HG03103 (cell line): Measurements from ENCODE around the gene CNFN.

Experiments used
- ATAC-seq: cut with Tn5 transposase; IDR thresholded peaks from one replicate; pipeline ENCODE4 v1.9.1; 2021; ENCODE audit warnings: low read depth; ENCODE audit not compliant: unreplicated experiment

Gene CNFN

DNA sequence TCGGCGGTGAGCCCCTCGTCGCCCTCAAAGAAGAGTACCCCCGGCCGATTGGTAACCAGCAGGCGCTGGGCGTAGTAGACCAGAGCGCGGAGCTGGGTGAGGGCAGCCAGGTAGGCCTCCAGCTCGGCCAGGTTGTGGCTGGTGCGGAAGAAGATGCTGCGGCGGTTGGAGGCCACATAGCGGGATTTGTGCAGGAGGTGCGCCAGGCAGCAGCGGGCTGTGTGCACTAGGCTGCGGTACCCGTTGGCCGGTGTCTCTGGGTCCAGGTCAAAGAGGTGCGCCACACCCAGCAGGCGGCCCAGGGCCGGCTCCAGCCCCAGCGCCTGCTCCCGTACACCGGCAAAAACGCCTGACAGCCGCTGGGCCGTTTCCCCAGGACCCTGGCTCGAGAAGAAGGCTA is 20.3 kb upstream of the CNFN start:
- no peak for ATAC-seq

DNA sequence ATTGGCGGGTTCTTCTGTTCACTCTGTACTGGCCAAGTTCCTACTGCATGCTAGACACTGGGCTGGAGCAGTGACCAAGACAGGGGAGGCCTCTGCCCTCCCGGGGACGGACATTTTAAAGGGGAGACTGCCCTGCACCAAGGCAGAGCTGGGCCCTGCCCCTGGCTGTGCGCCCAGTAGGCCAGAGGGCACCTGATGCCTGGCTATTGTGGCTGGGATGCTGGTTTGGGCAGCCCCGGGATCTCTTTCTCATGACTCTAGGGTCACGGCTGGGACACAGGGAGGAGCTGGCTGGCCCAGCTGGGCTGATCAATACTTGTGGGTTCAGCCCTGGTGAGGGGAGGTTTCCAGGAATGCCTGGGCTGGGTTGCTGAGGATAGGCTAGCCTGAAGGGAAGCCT is 19.4 kb upstream of the CNFN start:
- no peak for ATAC-seq

GRCh38 chr19:42407816-42408175 is 17.7 kb upstream of the CNFN start:
- no peak for ATAC-seq

DNA sequence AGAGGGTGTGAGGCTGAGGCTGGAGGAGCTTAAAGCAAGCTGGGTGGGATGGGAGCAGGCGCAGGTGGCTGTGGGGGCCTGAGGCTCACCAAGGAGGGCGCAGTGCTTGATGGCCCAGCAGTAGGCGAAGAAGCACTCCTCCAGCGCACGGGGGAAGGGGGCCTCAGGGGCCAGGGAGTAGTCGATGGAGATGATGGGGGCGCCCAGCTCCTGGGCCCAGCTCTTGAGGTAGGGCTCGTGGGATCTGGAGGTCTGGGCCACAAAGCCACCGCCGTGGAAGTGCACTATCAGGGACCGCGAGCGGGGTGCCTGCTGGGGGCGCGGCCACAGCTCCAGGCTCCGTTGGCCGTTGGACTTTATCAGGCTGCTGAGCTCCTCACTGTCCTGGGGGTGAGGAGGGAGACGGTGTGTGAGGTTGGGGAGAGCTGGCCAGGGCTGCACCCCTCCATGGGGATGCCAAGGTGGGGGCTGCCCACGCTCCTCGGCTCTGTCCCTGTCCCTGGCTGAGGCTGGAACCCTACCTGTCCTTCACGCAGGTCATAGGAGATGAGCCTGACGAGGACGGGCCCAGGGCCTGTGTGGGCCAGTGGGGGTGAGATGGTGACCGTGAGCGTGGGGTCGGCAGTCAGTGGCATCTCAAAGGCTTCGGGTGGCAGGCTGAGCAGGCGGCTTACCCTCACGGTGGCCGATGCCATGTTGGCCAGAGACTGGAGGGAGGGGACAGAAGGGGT is 17.2 kb upstream of the CNFN start:
- no peak for ATAC-seq

GRCh38 chr19:42406111-42406510 is 16.0 kb upstream of the CNFN start:
- ATAC-seq: no peak

DNA sequence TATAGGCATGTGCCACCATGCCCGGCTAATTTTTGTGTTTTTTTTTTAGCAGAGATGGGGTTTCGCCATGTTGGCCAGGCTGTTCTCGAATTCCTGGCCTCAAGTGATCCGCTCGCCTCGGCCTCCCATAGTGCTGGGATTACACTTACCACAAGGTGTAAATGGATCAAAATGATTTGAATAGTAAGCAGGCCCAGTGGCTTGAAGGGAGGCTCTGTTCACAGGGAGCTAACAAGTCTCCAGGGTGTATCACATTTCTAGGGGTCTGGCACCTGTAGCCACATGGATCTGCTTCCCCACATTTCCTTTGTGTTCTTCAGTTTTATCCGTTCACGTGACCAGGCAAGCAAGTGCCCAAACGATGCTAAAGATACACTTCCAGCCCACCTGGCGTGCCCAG is 13.5 kb upstream of the CNFN start:
- ATAC-seq: no peak

DNA sequence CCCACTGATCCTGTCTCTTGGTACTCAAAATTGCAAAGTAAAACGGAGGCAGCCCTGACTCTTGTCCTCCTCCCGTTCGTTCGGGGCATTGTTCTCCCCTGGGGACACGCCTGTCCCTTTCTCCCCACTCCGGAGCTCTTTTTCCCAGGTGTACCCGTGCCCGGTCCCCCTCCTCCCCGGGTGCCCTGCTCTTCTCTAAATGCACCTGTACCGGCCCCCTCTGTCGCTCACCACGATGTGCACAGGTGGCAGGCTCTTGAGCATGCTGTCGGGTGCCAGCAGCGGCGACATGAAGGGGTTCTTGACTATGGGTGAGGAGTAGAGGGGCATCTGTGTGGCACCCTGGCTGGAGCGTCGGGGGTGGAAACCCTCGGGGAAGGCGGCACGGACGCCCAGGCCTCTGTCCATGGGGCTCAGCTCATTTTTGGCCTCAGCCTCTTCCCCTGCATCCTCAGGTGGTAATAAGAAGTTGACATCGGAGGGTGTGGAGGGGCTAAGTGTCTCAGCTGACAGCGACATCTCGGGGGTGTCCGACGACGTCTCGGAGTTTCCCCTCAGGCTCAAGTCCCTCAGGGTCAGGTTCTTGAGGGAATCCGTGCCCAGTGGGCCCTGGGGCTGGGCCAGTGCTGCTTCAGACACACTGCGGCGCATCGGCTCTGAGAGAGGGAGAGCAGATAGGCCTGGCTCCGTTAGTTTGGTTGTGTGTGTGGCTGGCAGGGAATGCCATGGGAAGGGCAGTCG is 12.4 kb upstream of the CNFN start:
- ATAC-seq: no peak

DNA sequence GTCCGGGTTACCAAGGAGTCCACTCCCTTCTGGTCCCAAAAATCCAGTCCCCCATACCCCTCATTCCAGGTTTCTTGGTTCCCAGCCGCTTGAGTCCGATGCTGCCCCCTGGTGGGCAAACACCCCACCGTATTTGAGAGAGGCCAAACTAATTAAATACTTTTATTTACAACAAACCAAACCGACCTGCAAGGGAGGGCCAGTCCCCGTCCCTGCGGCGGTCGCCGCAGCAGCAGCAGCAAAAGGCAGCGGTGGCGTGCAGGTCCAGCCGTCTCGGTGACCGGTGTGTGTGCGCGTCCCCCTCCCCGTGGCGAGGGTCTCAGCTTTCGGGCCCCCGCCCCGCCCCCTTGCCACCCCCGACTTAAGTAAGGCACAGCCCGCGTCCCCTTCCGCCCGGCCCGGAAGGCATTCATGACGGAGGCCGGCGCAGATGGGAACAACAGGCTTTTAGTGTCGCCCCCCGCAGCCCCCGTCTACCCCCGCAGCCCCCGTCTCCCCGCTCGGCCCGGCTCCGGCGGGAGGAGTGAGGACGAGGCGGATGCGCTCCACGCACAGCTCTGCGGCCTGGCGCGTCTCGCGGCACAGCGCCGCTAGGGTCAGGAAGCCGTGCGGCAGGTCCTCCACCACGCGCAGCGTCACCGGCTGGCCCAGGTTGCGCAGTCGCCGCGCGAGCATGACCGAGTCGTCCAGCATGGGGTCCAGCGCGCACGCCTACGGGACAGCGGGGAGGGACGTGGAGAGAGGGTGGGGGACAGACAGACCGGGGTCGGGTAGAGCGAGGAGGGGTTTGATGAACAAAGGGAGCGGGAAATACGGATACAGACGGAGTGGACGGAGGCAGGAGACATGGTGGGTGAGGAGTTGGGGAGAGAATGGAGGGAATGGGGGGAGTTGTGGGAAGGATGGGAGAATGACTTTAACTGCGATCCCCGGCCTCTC is 11.5 kb upstream of the CNFN start:
- no peak for ATAC-seq

GRCh38 chr19:42400404-42400803 is 10.3 kb upstream of the CNFN start:
- no peak for ATAC-seq

DNA sequence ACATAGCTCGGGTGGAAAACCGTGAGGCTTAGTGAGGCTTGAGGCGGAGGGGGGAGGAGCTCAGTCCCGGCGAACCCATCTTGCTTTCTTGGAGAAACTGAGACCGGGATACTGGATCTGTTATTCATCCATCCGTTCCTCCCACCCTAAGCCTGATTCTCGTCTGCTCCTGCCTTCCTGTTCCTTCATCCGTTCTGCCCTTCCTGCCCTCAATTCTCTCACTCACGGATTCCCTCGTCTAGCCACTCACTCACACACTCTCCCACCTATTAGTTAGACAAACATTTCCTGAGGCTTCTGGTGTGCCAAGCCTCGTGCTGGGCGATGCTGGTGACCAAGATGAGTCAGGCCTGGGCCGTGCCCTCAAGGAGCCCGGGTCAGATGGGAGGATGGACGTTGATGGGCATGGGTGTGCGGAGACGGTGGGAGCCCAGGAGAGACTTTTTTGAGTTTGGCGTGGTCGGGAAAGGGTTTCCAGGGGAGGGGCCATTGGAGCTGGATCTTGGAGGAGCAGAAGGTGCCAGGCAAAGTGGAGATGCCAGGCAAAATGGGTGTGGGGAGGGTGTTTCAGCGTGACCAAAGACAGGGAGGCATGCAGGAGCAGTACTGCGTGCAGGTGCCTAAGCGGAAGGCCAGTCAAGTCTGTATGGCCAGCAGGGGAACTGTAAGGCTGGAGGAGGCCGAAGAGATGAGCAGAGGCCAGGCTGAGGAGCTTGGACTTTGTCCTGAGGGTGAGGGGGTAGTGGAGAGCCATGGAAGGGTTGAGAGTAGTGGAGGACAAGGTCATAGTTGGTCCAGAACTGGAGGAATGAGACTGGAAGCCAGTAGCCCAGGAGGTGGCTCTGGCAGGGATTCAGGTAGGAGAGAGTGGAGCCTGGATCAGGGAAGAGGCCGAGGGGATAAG is 7.4 kb upstream of the CNFN start:
- ATAC-seq: no peak

GRCh38 chr19:42396381-42397262 is 6.5 kb upstream of the CNFN start:
- ATAC-seq: peak; percentile 91

GRCh38 chr19:42394751-42395150 is 4.7 kb upstream of the CNFN start:
- no peak for ATAC-seq

DNA sequence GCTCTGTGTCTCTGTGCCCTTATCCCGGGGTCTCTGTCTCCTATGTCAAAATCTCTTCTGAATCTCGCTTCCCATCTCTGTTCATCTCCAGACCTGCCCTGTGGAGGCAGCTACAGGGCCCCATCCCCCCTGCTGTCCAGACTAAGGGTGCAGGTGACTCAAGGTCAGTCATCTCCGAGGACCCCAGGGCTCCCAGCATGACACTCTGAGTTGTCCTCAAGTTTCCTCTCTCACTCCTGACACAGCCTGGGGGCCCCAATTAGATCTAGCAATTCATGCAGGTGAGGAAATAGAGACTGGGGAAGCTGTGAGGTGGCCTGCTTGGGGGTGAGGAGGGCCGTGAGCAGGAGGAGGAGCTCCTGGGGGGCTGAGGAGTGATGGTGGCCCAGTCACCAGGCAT is 2.1 kb upstream of the CNFN start:
- ATAC-seq: no peak

GRCh38 chr19:42388851-42389489 is 1.1 kb downstream of the CNFN start:
- ATAC-seq: no peak

DNA sequence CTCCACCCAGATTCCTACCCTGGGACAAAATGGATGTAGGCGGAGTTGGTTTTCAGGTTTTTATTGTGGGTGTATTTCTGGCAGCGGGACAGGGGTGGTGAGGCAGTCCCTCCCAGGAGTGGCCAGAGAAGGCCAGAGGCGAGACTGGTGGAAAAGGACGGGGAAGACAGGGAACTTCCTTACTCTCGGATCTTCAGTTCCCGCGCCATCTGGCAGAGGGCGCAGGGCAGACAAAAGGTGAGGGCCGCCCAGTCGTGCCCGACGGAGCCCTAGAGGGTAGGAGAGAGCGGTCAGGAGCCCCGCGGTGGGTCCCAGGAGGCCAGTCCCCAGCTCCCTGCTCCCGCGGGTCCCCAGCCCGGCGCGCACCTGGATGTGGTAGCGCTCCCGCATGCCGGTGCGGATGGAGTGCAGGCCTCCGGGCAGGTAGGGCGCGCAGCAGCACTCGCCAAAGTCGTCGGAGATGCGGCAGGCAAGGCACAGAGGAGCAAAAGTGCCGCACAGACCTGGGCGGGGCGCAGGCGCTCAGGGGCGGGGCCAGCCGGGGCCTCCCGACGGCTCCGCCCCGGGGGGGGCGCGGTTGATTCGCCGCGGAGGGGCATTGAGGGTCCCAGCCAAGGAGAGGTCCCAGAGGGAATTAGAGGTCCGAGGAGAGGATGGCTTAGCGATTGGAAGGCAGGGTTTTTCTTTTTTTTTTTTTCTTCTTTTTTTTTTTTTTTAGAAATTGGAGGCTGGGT is 3.0 kb downstream of the CNFN start:
- ATAC-seq: no peak

DNA sequence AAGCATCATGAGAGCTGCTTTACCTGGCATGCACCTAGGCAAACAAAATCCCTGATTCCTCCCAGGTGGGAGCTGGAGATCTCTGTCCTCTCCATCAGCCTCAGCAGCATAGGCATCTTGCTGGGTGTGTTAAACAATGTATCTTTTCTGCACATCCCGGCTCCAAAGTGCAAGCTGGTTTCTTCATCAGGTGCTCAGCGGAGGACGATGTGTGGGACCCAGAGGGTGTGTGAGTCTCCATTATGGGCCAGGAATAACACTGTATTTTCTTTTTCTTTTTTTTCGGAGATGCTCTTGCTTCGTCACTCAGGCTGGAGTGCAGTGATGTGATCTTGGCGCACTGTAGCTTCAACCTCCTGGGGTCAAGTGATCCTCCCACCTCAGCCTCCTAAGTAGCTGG is 9.9 kb downstream of the CNFN start:
- ATAC-seq: no peak

- no peak for ATAC-seq
Measured at GRCh38 chr19:42378225-42379215, 11.6 kb downstream of the CNFN start.
